Upper lobe of right lung (tissue), 1 donor: Measurements from ENCODE around the gene MB. TPM values are rescaled to one million over a fixed set of nuclear protein-coding genes. Genes with fewer than 3 reads are reported as not detected.

Experiments
- ATAC-seq: fragments of 200-7000 bp; cut with Tn5 transposase; one replicate; pipeline ENCODE4 v1.9.1; 2020; ENCODE audit warnings: mild to moderate bottlenecking, moderate library complexity
- DNase-seq: peaks from one replicate; pipeline ENCODE4 v3.0.0-alpha.2; 2020
- H3K27ac ChIP-seq: fragments of 200-600 bp; one replicate; pipeline ENCODE4 v1.8.0; 2022
- H3K27me3 ChIP-seq: fragments of 200-600 bp; one replicate; pipeline ENCODE4 v1.8.0; 2022; ENCODE audit warnings: mild to moderate bottlenecking
- H3K36me3 ChIP-seq: fragments of 200-600 bp; one replicate; pipeline ENCODE4 v1.8.0; 2022
- H3K4me1 ChIP-seq: fragments of 200-600 bp; one replicate; pipeline ENCODE4 v1.8.0; 2022
- H3K4me3 ChIP-seq: fragments of 200-600 bp; one replicate; pipeline ENCODE4 v1.8.0; 2022; ENCODE audit warnings: mild to moderate bottlenecking
- H3K9me3 ChIP-seq: fragments of 200-600 bp; one replicate; pipeline ENCODE4 v1.8.0; 2022
- intact Hi-C: fragments of 100-400 bp; cut with DNase I; formaldehyde crosslinking; loops from one replicate; pipeline ENCODE4 v1.11.0; 2022
- total RNA-seq: library from RNA; stranded (reverse); fragmentation: NEBNext Ultra II Directional; extraction: Animal tissue kit (Norgen Biotek cat#: 25700); gene quantifications from one replicate; pipeline ENCODE4 v1.2.1, GENCODE V29; 2021
- TF ChIP-seq, protein P1 (sequence below): fragments of 200-600 bp; IDR thresholded peaks from one replicate; pipeline ENCODE4 v1.8.0; 2022; ENCODE audit warnings: antibody characterized with exemption
- donor health status: DM: no; HTN: yes; CAD: no; lungs with severe emphysema.

MB gene
- total RNA-seq, 1 donor from 2014 or later, result 2.2 TPM

DNA sequence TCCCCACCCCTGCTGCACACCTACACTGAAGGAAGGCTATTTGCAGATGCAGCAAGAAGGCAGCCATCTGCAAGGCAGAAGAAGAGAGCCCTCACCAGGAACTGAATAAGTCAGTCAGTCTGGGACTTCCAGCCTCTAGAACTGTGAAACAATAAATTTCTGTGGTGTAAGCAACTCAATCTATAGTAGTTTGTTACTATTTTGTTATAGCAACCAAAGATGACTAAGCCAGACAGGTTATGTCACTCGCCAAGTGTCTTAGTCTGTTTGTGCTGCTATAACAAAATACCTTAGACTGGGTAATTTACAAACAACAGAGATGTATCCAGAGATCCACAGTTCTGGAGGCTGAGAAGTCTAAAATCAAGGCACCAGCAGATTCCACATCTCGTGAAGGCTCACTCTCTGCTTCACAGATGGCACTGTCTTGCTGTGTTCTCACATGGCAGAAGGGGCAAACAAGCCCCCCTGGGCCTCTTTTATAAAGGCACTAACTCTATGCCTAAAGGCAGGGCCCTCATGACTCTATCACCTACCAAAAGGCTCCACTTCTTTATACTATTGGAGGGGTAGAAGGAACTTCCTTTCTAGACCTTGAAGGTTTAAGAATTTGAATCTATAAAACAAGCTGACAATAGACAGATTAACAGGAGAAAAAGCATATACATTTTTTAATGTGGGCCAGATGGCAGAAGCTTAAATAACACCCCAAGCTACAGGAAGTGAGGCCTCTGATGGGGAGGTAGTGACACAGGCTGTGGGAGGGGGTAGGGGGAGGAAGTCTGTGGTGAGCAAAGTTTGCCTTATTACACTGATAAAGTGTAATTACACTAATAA, 43.4 kb upstream of the MB start:
- Histone ChIP-seq H3K4me1 (peaks cover 32% of the 10 kb centered on the region), H3K27me3 (no peaks in the 10 kb centered on the region), H3K4me3 (no peak overlapping the region), H3K27ac (peak overlapping the region; percentile 64), H3K9me3 (no peaks in the 10 kb centered on the region), H3K36me3 (peaks cover 43% of the 10 kb centered on the region)
- no peak for DNase-seq
- intact Hi-C loops, result no loop called here
- TF ChIP-seq, protein P1, sequence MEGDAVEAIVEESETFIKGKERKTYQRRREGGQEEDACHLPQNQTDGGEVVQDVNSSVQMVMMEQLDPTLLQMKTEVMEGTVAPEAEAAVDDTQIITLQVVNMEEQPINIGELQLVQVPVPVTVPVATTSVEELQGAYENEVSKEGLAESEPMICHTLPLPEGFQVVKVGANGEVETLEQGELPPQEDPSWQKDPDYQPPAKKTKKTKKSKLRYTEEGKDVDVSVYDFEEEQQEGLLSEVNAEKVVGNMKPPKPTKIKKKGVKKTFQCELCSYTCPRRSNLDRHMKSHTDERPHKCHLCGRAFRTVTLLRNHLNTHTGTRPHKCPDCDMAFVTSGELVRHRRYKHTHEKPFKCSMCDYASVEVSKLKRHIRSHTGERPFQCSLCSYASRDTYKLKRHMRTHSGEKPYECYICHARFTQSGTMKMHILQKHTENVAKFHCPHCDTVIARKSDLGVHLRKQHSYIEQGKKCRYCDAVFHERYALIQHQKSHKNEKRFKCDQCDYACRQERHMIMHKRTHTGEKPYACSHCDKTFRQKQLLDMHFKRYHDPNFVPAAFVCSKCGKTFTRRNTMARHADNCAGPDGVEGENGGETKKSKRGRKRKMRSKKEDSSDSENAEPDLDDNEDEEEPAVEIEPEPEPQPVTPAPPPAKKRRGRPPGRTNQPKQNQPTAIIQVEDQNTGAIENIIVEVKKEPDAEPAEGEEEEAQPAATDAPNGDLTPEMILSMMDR, result no peak
- peak; percentile 71 for ATAC-seq

DNA sequence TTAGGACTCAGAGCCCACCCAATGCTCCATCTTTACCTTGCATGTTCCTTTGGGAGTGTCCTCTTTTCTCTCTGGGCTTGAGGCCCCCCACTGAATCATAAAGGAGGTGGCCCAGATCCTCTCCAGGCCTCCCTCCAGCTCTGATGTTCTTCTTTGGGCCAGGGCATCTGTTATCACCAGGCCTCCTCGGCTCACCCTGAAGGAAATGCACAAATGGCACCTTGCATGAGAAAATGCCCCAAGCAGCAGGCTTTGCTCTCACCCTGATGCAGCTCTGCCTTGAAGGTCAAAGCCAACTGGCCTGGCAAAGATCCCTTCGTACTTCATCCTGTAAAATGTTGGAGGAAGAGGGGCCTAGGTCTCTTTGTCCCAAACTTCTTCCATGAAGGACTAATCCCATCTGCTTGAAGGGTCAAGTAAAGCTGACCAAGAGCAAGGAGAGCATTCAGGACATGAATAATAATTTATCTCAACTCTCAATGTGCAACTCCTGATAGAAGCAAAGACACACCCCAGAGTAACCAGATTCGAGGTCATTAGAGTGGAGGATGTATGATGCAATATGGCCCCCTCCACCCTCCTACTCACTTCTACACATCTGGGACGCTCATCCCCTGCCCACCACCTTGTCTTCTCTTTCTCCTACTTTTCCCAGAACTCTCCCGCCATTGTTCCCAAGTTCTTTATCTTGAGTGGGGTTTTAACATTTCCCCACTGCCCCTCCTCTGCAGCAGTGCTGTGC, 40.6 kb upstream of the MB start:
- Histone ChIP-seq H3K27ac (no peak overlapping the region), H3K4me1 (peaks cover 29% of the 10 kb centered on the region), H3K9me3 (no peaks in the 10 kb centered on the region), H3K36me3 (peaks cover 50% of the 10 kb centered on the region), H3K4me3 (no peak overlapping the region), H3K27me3 (no peaks in the 10 kb centered on the region)
- intact Hi-C loops, result no loop called here
- DNase-seq (no peak), ATAC-seq (no peak)
- TF ChIP-seq, protein P1, result no peak

DNA sequence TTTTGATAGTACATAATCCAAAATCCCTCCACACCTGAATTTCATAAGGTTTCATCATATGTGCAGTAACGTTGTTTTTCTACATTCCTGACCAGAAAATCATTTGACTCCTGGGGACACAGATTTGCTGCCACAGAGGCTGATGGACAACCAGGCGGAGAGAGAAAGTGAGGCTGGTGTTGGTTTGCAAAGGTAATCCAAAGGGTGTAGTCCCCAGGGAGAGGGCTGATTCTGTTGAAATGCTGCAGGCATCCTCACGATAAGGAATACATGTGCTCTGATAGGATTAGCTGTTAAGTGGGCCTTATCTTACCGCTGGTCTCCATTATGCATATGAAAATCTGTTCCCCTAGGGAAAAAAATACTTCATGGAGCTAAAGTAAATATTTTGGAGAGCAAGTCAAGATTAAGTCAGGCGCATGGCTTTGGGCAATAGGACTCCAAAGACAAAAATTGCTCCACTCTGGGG, 39.2 kb upstream of the MB start:
- Histone ChIP-seq H3K4me3 (no peak overlapping the region), H3K9me3 (no peaks in the 10 kb centered on the region), H3K27ac (no peak overlapping the region), H3K36me3 (peaks cover 50% of the 10 kb centered on the region), H3K27me3 (no peaks in the 10 kb centered on the region), H3K4me1 (peaks cover 16% of the 10 kb centered on the region)
- TF ChIP-seq, protein P1, result no peak
- DNase-seq (no peak), ATAC-seq (peak; percentile 63)
- intact Hi-C loops, result no loop called here

DNA sequence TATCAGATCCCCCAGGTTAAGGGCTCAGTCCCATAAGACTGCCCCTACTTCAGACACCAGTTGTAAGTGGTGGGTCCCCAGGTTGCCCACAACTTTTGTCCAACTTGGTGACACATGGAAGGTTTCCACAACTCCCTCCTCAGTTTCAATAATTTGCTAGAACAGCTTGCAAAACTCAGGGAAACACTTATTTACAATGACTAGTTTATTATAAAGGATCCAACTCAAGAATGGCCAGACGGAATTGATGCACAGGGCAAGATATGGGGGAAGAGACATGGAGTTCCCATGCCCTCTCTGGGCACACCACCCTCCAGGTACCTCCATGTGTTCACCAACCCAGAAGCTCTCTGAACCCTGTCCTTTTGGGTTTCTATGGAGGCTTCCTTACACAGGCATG, 36.7 kb upstream of the MB start:
- H3K27me3 ChIP-seq, result no peaks in the 10 kb centered on the region
- no peak overlapping the region for H3K4me3 ChIP-seq
- ATAC-seq (no peak), DNase-seq (no peak)
- H3K36me3 ChIP-seq, result peaks cover 35% of the 10 kb centered on the region
- TF ChIP-seq, protein P1, result no peak
- no peaks in the 10 kb centered on the region for H3K9me3 ChIP-seq
- peaks cover 16% of the 10 kb centered on the region for H3K4me1 ChIP-seq
- intact Hi-C loops, result no loop called here
- no peak overlapping the region for H3K27ac ChIP-seq

DNA sequence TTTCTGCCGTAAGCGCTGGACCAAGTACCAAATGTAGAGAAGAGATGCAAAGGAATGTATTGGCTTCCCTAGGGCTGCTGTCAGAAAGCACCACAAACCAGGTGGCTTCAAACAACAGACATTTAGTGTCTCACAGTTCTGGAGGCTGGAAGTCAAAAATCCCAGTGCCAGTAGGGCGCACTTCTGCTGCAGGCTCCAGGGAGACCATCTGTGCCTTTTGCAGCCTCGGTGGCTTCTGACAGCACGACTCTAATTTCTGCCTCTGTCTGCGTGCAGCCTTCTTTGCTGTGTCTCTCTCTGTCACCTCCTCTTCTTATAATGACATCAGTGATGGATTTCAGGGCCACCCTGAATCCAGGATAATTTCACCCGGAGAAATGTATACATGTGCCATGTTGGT, 34.0 kb upstream of the MB start:
- ATAC-seq (no peak), DNase-seq (no peak)
- Histone ChIP-seq H3K27ac (no peak overlapping the region), H3K4me1 (peaks cover 25% of the 10 kb centered on the region), H3K9me3 (no peaks in the 10 kb centered on the region), H3K4me3 (no peak overlapping the region), H3K36me3 (peaks cover 10% of the 10 kb centered on the region), H3K27me3 (no peaks in the 10 kb centered on the region)
- intact Hi-C loops, result no loop called here
- TF ChIP-seq, protein P1, result no peak
